GM18858 (cell line): ENCODE data around the gene PPP4R3A.
"Not testable (repeated sequence)": the region's sequence is repeated elsewhere in the genome, so short reads cannot be mapped to it uniquely, and the experiment has no call there.

Experiments used
- ATAC-seq: cut with Tn5 transposase; IDR thresholded peaks from one replicate; pipeline ENCODE4 v1.9.1; 2021; ENCODE audit not compliant: unreplicated experiment

The PPP4R3A gene

GRCh38 chr14:91510171-91511042 is at the start of gene PPP4R3A:
TSS of gene PPP4R3A (minus strand) at chr14:91510310. CDS start at chr14:91509647, 663 bp downstream.
- peak; percentile 64 for ATAC-seq

GRCh38 chr14:91555531-91555930 is 45.4 kb upstream of the PPP4R3A start:
- no peak for ATAC-seq

GRCh38 chr14:91554535-91555332 is 44.6 kb upstream of the PPP4R3A start:
- ATAC-seq: no peak

GRCh38 chr14:91548108-91548507 is 38.0 kb upstream of the PPP4R3A start:
- no peak for ATAC-seq

- ATAC-seq: no peak
Measured at GRCh38 chr14:91545946-91546716, 36.0 kb upstream of the PPP4R3A start.

- ATAC-seq: no peak
Measured at GRCh38 chr14:91545204-91545603, 35.1 kb upstream of the PPP4R3A start.

- ATAC-seq: no peak
Measured at GRCh38 chr14:91536327-91536726, 26.2 kb upstream of the PPP4R3A start.

- ATAC-seq: not testable (repeated sequence)
Measured at GRCh38 chr14:91534059-91534458, 23.9 kb upstream of the PPP4R3A start.

GRCh38 chr14:91533623-91534022 is 23.5 kb upstream of the PPP4R3A start:
- no peak for ATAC-seq

- no peak for ATAC-seq
Measured at GRCh38 chr14:91523972-91524371, 13.9 kb upstream of the PPP4R3A start.

GRCh38 chr14:91521061-91521640 is 11.0 kb upstream of the PPP4R3A start:
- ATAC-seq: no peak

- ATAC-seq: no peak
Measured at GRCh38 chr14:91520138-91520537, 10.0 kb upstream of the PPP4R3A start.

- ATAC-seq: no peak
Measured at GRCh38 chr14:91519239-91520036, 9.3 kb upstream of the PPP4R3A start.

- no peak for ATAC-seq
Measured at GRCh38 chr14:91516663-91517388, 6.7 kb upstream of the PPP4R3A start.

GRCh38 chr14:91515979-91516378 is 5.9 kb upstream of the PPP4R3A start:
- ATAC-seq: no peak

- no peak for ATAC-seq
Measured at GRCh38 chr14:91511043-91511383, 903 bp upstream of the PPP4R3A start.

GRCh38 chr14:91509878-91510170 is 286 bp downstream of the PPP4R3A start:
- ATAC-seq: peak; percentile 6

GRCh38 chr14:91509083-91509877 is 830 bp downstream of the PPP4R3A start:
- ATAC-seq: peak; percentile 7

GRCh38 chr14:91508105-91508504 is 2.0 kb downstream of the PPP4R3A start:
- no peak for ATAC-seq
